Fibroblast of lung (primary cell): Measurements from ENCODE around the gene TNPO3. TPM values are rescaled to one million over a fixed set of nuclear protein-coding genes. Genes with fewer than 3 reads are reported as not detected.

Source experiments
- DNase-seq, 2 donors: peaks; one replicate each; pipeline versions ENCODE4 v3.0.0 to v3.0.0-alpha.2; 2010; ENCODE audit warnings: low read depth in 2 of 2
- H2AFZ ChIP-seq: 2 replicates; pipeline ENCODE4 v1.5.1; 2012; ENCODE audit warnings: low read length, control low read depth, inconsistent platforms
- H3K27ac ChIP-seq: 2 replicates; pipeline ENCODE4 v1.5.1; 2011; ENCODE audit warnings: low read length, control low read depth; ENCODE audit not compliant: insufficient read depth
- H3K27me3 ChIP-seq: 2 replicates; pipeline ENCODE4 v1.5.1; 2011; ENCODE audit warnings: mild to moderate bottlenecking, low read length; ENCODE audit not compliant: control insufficient read depth, insufficient read depth
- H3K36me3 ChIP-seq: 2 replicates; pipeline ENCODE4 v1.5.1; 2011; ENCODE audit warnings: low read length; ENCODE audit not compliant: control insufficient read depth, insufficient read depth
- H3K4me1 ChIP-seq: 2 replicates; pipeline ENCODE4 v1.5.1; 2011; ENCODE audit warnings: low read length; ENCODE audit not compliant: control insufficient read depth, insufficient read depth; ENCODE audit errors: extremely low read depth
- H3K4me2 ChIP-seq: 2 replicates; pipeline ENCODE4 v1.5.1; 2011; ENCODE audit warnings: low read length, control low read depth; ENCODE audit not compliant: insufficient read depth; ENCODE audit errors: extremely low read depth
- H3K4me3 ChIP-seq, 4 experiments: fragments of 200-600 bp in 1 of 4; sonication (generic) in 1 of 4; replicated peaks in 1 of 4; 2 replicates each; pipeline ENCODE4 v1.5.1; 2011 to 2016; ENCODE audit warnings: low read length in 4 of 4, low read depth in 3 of 4, mild to moderate bottlenecking in 3 of 4, control low read depth in 2 of 4, inconsistent platforms in 1 of 4, mixed read lengths in 1 of 4; ENCODE audit not compliant: insufficient read depth in 1 of 4; ENCODE audit errors: control extremely low read depth in 1 of 4
- H3K79me2 ChIP-seq: 2 replicates; pipeline ENCODE4 v1.5.1; 2012; ENCODE audit warnings: mild to moderate bottlenecking, low read length, inconsistent platforms; ENCODE audit not compliant: control insufficient read depth, insufficient read depth
- H3K9ac ChIP-seq: 2 replicates; pipeline ENCODE4 v1.5.1; 2011; ENCODE audit warnings: mild to moderate bottlenecking, low read length, control low read depth; ENCODE audit not compliant: insufficient read depth
- H3K9me3 ChIP-seq: 2 replicates; pipeline ENCODE4 v1.5.1; 2012; ENCODE audit warnings: low read depth, low read length; ENCODE audit not compliant: control insufficient read depth, insufficient read depth
- H4K20me1 ChIP-seq: 2 replicates; pipeline ENCODE4 v1.5.1; 2011; ENCODE audit warnings: low read length; ENCODE audit not compliant: control insufficient read depth, insufficient read depth; ENCODE audit errors: extremely low read depth
- EZH2 ChIP-seq: IDR thresholded peaks from 2 replicates; pipeline ENCODE4 v1.5.1; 2012; ENCODE audit warnings: low read length, control low read depth, mild to moderate bottlenecking; ENCODE audit errors: missing control alignments
- polyA plus RNA-seq, 2 donors: library from polyadenylated mRNA; depleted of rRNA in 1 of 2; stranded (reverse) in 1 of 2; unstranded in 1 of 2; fragments of >200 nt; gene quantifications; 2 replicates each; pipeline ENCODE4 v1.2.1, GENCODE V29; 2011 to 2012; ENCODE audit warnings: missing spikeins in 1 of 2
- total RNA-seq: library from RNA; depleted of rRNA; stranded (reverse); fragments of >200 nt; gene quantifications from 2 replicates; pipeline ENCODE4 v1.2.1, GENCODE V29; 2014
- TF ChIP-seq, protein P1 (sequence below), 2 donors: IDR thresholded peaks in 1 of 2; conservative IDR thresholded peaks in 1 of 2; 1 replicate in 1 of 2; 2 replicates in 1 of 2; pipeline ENCODE4 v1.5.1; 2011 to 2012; ENCODE audit warnings: low read length in 2 of 2, control low read depth in 1 of 2, inconsistent platforms in 1 of 2, low read depth in 1 of 2, mild to moderate bottlenecking in 1 of 2

Gene TNPO3
- total and polyA plus RNA-seq, 2 donors (not counting 1 experiment from before 2014, with no cell fraction given), result 39.1 to 73.5 TPM

DNA sequence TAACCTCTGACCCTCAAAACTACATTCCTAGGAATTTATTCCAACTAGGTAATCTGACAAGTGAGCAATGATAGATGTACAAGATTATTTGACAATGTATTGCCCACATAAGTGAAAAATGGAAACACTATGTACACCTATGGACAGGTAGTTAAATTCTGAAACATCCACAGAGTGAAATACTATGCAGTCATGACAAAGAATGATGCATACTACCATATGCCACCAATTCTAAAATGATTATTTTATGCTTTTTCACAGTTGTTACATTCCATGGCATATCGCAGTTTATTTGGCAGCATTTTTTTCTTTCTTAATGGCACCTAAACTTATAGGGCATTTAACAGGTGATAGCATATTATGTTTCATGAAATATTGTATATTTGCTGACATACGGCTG, 20.1 kb upstream of the TNPO3 start:
- no peak for DNase-seq
- H3K4me2 ChIP-seq, result no peak overlapping the region
- H3K79me2 ChIP-seq, result no peaks in the 10 kb centered on the region
- H3K36me3 ChIP-seq, result no peaks in the 10 kb centered on the region
- H3K9me3 ChIP-seq, result no peaks in the 10 kb centered on the region
- H2AFZ ChIP-seq, result no peak overlapping the region
- H3K4me3 ChIP-seq, result no peak overlapping the region
- H3K9ac ChIP-seq, result no peak overlapping the region
- H3K27ac ChIP-seq, result no peak overlapping the region
- TF ChIP-seq, protein P1, sequence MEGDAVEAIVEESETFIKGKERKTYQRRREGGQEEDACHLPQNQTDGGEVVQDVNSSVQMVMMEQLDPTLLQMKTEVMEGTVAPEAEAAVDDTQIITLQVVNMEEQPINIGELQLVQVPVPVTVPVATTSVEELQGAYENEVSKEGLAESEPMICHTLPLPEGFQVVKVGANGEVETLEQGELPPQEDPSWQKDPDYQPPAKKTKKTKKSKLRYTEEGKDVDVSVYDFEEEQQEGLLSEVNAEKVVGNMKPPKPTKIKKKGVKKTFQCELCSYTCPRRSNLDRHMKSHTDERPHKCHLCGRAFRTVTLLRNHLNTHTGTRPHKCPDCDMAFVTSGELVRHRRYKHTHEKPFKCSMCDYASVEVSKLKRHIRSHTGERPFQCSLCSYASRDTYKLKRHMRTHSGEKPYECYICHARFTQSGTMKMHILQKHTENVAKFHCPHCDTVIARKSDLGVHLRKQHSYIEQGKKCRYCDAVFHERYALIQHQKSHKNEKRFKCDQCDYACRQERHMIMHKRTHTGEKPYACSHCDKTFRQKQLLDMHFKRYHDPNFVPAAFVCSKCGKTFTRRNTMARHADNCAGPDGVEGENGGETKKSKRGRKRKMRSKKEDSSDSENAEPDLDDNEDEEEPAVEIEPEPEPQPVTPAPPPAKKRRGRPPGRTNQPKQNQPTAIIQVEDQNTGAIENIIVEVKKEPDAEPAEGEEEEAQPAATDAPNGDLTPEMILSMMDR (conservative IDR thresholded peaks at IDR 0.05 in 1 of 2, IDR thresholded peaks at IDR 0.05 in 1 of 2; ENCODE audit: low read depth in 1 of 2, low read length in 2 of 2), result no peak
- TF ChIP-seq EZH2, result no peak
- H3K27me3 ChIP-seq, result no peaks in the 10 kb centered on the region
- no peaks in the 10 kb centered on the region for H3K4me1 ChIP-seq
- H4K20me1 ChIP-seq, result no peaks in the 10 kb centered on the region

DNA sequence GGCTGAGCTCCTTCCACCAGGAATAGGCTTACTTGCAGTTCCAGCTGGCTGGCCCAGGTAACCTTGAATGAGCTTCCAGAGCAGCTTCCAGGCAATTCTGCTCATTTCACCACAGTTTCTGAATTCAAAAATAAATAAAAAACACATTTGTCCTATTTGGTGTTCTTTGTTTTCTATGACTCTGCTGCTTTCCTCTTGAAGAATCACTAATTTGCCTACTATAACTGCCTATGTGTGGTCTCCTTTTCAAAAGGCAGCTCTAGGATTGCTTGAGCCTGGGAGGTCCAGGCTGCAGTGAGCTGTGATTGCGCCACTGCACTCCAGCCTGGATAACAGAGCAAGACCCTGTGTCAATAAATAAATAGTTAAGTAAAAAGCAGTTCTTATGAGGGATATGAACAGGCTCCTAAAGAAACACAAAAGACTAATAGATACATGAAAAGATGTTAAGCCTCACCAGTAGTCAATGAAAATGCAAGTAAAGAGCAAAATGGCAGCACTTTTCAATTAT, 19.5 kb upstream of the TNPO3 start:
- H3K4me3 ChIP-seq, result no peak overlapping the region
- H3K27me3 ChIP-seq, result no peaks in the 10 kb centered on the region
- no peak for TF ChIP-seq EZH2
- TF ChIP-seq, protein P1 (conservative IDR thresholded peaks at IDR 0.05 in 1 of 2, IDR thresholded peaks at IDR 0.05 in 1 of 2; ENCODE audit: low read depth in 1 of 2, low read length in 2 of 2), result no peak
- no peaks in the 10 kb centered on the region for H3K36me3 ChIP-seq
- no peaks in the 10 kb centered on the region for H3K9me3 ChIP-seq
- H3K4me2 ChIP-seq, result no peak overlapping the region
- no peaks in the 10 kb centered on the region for H3K4me1 ChIP-seq
- no peak overlapping the region for H3K27ac ChIP-seq
- no peak overlapping the region for H2AFZ ChIP-seq
- no peaks in the 10 kb centered on the region for H4K20me1 ChIP-seq
- H3K79me2 ChIP-seq, result no peaks in the 10 kb centered on the region
- DNase-seq, result no peak
- H3K9ac ChIP-seq, result no peak overlapping the region

DNA sequence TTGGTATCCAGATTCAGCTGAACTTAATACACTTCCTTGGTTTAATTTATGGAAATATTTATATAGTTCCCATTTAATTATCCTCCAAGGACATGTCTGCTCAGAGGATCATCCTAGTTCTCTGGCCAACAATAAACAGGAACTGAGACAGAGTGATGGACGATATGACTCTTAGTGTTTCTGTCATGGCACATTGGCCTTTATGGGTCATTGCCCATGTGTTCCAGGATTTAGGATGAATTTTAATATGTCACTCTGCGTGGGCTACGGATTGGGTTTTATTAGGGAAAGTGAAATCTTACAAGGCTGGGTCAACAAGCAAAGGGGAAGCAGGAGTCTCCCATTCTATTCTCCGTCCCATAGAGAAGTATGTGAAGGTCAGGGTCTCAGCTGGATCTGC, 18.8 kb upstream of the TNPO3 start:
- Histone ChIP-seq H3K79me2 (no peaks in the 10 kb centered on the region), H3K36me3 (no peaks in the 10 kb centered on the region), H3K4me3 (no peak overlapping the region), H3K9ac (no peak overlapping the region), H4K20me1 (no peaks in the 10 kb centered on the region), H3K27ac (no peak overlapping the region), H3K9me3 (no peaks in the 10 kb centered on the region), H3K27me3 (no peaks in the 10 kb centered on the region), H3K4me1 (no peaks in the 10 kb centered on the region), H3K4me2 (no peak overlapping the region), H2AFZ (no peak overlapping the region)
- TF ChIP-seq, protein P1 (conservative IDR thresholded peaks at IDR 0.05 in 1 of 2, IDR thresholded peaks at IDR 0.05 in 1 of 2; ENCODE audit: low read depth in 1 of 2, low read length in 2 of 2), result no peak
- TF ChIP-seq EZH2, result no peak
- no peak for DNase-seq
